Superior temporal gyrus (tissue), 1 donor: ENCODE results near the gene MTG2.

Experiments
- DNase-seq: peaks from one replicate; pipeline ENCODE4 v3.0.0-alpha.2; 2016; ENCODE audit errors: extremely low spot score

MTG2 gene

DNA sequence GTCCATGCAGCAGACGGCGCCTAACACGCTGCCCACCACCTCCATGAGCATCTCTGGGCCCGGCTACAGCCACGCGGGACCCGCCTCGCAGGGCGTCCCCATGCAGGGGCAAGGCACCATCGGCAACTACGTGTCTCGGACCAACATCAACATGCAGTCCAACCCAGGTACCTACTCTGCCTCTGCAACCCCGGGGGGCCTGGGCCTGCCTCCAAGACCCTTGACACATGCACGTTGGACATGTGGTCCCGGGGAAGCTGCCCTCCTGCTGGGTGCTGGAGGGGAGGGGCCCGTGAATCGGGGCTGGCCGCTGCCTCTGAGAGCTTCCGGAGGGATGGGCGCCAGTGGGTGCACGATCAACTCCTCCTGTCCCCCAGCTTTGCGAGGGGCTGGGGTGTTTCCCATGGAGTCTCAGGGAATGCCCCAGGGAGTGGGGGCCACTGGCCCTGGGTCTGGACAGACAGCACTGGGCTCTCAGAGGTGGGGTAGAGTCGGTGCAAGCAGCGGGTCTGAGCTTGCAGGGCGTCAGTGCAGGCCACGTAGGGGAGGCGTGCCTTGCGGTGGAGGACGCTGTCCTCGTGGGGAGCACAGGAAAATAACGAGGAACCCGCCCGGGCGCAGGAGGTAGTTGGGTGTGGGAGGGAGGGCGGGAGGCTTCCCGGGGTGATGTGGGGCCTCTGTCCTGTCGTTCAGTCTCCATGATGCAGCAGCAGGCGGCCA lies 19.9 kb upstream of the MTG2 start:
- no peak for DNase-seq

DNA sequence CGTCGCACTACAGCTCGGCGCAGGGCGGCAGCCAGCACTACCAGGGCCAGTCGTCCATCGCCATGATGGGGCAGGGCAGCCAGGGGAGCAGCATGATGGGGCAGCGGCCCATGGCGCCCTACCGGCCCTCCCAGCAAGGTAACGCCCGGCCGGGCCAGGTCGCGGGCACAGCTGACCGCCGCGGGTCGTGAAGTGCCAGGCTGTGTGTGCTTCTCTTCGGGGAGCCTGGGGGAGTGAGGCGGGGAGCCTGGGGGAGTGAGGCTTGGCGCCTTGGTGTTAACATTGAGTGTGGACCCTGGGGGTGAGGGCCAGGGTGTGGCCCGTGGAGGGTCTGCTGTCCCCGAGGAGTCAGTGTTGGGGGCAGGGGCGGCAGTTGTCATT lies 19.4 kb upstream of the MTG2 start:
- DNase-seq = no peak

DNA sequence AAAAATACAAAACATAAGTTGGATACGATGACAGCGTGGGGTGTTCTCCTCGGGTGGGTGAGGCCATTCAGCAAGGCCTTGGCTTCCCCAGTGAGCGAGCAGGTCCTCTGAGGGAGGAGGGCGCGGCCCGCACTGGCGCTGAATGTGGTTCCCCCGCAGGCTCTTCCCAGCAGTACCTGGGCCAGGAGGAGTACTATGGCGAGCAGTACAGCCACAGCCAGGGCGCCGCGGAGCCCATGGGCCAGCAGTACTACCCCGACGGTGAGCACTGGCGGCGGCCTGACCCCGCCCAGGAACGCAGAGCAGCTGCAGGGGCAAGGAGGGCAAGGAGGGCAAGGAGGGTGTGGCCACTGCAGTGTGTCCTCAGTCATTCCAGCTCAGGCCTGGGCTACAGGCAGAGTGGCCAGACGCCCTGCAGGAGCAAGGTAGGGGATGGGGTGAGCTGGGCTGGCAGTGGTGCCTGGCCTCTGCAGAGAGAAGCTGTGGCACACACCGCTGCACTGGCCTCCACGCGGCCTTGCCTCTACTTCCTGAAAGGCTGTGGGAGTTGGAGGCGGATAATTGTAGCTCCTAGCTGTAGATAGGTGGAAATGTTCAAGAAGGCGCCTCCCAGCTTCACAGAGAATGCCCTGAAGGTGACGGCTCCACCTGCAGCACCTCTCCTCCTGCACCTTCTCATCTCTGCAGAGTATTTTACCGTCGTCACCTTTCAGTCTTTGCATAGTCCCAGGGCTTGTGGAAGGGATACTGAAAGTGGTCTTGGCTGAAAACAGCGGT lies 18.7 kb upstream of the MTG2 start:
- DNase-seq = no peak

DNA sequence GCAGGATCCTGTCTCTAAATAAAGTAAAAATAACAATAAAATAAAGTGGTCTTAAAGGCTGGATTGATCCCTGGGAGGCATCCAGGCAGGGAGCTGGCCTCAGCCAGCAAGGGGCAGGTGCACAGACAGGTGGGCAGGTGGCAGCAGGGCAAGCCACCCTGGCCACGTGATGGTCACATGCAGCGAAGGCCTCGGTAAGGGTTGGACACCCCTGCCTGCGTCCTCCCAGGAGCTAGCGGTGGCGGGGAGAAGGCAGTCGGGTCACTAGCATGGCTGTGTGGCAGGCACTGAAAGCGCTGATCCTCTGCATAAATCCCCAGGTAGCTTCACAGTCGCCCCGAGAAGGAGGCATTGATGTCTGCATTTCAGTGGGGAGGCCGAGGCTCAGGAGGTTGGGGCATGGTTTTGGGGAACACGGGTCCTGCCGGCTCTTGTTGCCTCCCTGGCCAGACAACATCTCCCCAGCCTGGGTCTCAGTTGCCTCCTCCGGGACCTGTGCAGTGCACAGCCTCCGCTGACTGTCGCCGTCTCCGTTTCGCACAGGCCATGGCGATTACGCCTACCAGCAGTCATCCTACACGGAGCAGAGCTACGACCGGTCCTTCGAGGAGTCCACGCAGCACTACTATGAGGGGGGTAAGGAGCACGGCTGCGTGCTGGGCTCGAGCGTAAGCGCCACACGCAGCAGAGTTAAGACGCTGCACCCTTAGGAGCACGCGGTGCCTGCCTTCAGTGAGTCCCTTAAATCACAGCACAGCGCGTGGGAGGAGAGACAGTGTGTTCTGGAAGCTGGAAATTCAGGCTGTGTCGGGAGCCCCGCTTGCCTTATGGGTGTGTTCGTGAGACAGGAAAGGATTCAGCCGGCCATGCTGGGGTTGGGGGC lies 17.7 kb upstream of the MTG2 start:
- no peak for DNase-seq

DNA sequence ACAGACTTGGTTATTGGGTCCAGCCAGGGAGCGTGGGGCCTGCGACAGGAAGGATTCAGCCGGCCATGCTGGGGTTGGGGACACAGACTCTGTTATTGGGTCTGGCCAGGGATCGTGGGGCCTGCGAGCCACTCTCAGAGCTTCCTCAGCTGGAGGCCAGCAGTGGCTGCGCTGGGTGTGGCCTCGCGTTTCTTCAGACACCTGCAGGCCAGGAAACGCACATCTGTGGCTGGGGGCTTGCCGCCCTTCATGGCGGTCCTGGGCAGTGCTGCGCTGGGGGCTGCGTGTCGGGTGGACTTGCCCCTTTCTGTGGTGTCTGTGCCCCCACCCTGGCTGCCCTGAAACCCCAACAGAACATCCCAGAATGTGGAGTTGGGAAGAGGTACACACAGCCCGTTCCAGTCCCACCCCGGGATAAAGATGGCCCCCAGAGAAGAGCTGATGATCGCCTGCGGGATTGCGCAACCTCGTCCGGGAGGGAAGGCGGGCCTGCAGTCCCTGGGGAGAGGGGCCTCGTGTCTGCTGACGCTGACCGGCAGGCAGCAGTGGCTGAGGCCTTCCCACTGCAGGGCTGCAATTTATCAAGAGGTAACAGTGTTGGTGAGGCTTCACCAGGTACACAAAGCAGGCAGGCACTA lies 16.9 kb upstream of the MTG2 start:
- DNase-seq = no peak

- no peak for DNase-seq
These were observed 15.4 kb upstream of the MTG2 start for GRCh38 chr20:62167474-62167873.

DNA sequence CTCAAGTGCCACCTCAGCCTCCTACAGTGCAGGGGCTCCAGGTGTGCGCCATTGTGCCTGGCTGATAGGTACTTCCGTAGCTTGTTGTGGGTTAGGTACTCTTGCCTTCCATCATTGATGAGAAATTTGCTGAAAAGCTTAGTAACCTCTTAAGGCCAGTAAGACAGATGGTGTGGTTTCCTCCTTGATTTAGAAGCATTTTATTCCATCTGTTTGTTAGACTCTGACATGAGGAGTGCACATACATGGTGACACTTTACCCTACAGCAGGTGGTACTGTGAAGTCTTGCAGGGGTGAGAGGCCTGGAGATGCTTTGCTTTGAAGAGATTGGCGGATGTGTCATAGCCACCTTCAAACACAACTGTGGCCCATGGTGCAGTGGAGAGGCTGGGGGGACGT lies 14.8 kb upstream of the MTG2 start:
- DNase-seq = no peak

DNA sequence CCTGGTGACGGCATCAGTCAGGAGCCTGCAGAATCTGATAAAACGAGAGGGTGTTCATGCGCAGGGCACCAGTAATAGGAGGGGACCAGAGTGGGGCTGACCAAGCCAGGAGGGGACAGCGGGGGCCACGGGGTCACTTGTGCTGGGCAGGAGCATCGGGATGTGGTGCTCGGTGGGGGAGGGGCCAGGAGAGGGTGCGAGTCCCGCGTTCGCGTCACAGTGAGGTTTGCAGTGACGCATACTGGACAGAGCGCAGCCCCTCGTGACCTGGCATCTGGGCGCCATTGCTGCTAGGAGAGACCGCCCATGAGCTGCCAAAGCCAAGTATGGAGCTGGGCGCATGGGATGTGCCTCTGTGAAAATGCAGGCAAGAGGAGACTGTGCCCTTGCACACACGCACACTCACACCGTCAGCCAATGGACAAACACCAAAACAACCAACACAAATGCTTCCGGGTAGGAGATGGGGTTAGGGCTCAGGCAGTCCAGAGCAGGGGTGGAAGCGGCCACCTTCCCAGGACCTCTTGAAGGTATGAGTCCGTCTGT lies 13.9 kb upstream of the MTG2 start:
- DNase-seq = no peak

GRCh38 chr20:62170536-62170935 lies 12.3 kb upstream of the MTG2 start:
- no peak for DNase-seq

DNA sequence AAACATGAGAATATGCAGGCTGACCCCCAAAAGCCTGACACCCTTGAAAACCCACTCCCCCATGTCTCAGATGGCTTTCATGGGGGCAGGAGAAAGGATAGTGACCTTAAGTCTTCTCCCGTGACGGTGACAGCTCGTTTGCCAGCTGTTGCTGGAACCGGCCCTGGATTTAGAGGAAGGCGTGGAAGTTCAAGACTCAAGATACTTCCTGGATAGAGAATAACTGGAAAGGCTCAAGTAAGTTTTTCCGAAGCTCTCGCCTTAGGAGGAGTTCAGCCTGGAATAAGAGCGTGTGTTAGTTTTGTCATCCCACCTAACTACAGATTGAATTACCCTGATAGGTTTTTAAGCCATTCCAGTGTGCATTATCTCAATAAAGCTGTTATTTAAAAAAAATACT lies 11.6 kb upstream of the MTG2 start:
- DNase-seq = no peak

DNA sequence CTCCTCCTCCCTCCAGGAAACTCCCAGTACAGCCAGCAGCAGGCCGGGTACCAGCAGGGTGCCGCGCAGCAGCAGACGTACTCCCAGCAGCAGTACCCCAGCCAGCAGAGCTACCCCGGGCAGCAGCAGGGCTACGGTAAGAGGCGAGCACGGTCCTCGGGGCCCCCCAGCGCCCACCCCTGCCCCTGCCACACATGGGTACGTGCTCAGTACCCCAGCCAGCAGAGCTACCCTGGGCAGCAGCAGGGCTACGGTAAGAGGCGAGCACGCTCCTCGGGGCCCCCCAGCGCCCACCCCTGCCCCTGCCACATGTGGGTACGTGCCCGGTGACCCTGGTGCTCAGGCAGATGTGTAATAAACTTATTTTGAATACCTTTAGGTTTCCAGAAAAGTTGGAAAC lies 10.2 kb upstream of the MTG2 start:
- DNase-seq = no peak

GRCh38 chr20:62174021-62174804 lies 8.6 kb upstream of the MTG2 start:
- no peak for DNase-seq

- DNase-seq = no peak
These were observed 7.8 kb upstream of the MTG2 start for GRCh38 chr20:62174870-62175624.

DNA sequence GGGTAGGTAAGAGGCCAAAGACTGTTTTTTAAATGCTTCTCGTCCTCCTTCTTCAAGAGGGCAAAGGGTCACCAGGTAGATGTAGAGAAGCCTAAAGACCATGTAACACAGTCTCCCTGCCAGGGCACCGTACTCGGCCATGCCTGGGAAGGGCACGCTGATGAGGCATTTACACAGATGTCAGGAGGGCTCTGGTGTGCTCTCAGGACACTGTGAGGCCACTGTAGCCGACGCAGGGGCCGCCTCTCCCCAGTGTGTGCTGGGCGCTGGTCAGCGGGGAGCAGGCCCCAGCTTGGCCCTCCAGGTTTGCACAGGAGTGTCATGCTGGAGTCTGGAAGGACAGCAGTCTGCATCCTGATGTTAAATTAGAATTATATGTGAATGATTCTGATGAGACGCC lies 7.1 kb upstream of the MTG2 start:
- DNase-seq = no peak

DNA sequence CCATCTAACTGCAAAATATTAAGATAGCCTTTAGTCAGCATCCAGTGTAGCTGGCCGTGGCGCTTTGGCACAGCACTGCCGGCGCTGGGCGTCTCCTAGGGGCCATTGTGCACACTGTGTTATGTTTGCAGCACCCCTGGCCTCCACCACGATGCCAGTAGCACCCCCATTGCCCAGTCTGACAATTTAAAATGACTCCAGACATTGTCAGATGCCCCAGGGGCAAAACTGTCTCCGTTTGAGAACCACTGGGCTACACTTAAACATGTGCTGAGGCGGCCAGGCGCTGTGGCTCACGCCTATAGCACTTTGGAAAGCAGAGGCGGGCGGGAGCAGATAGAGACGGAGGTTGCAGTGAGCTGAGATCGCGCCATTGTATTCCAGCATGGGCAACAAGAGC lies 6.0 kb upstream of the MTG2 start:
- DNase-seq = no peak

DNA sequence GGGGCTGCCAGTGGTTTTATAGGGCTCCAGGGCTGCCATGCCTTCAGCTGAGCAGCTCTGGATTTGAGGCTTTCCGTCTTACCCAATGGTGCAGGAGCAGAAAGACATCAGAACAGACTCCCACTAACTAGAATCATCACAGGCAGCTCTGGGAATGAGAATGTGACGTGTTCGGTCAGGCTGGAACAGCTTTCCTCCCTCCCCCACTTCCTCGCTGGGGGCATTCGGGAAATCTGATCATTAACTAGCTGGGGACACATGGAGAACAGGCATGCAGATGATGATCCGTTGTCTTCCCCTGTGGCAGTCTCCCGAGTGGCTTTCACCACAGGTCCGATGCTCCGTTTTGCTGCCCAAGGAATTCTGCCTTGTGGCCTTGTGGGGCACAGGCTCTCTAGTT lies 5.5 kb upstream of the MTG2 start:
- DNase-seq = no peak

DNA sequence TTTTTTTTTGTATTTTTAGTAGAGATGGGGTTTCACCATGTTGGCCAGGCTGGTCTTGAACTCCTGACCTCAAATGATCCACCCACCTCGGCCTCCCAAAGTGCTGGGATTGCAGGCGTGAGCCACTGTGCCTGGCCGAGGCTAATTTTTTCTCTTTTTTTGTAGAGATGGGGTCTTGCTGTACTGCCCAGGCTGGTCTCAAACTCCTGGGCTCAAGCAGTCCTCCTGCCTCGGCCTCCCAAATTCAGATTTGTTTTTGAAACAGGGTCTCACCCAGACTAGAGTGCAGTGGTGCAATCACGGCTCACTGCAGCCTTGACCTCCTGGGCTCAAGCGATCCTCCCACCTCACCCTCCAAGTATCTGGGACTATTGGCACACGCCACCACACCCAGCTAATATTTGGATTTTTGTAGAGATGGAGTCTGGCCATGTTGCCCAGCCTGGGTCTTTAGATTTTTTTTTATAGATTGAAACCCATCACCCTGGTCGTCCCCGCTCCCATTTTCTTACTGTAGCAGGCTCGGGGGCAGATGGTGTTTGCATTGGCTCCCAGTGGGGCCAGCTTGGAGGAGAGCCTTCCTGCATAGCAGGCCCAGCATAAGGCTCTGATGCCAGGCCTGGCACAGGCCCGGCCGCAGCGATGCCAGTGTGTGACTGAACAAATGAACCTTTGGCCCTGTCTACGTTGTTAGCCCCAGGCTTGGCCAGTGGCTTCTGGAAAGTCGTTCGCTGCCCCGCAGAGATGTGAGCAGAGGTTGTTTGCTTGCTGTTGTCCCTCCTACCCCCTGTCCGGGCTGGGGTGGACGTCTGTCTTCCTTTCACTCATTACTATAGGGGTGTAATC lies 4.3 kb upstream of the MTG2 start:
- DNase-seq = no peak

DNA sequence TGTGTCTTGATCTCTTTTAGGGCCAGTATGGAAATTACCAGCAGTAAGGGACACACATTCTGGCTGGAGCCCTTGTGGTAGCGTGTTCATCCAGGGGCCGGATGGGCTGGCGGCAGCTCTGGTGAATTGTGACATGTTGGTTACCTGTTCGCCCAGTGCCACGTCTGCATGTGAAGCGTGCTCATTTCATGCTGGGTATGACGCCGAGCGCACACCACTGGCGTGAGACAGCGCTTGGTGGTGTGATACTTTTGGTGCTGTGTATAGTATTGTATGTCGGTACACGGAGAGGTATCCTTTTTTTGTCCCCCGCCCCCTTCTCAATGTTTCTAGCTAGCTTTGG lies 3.7 kb upstream of the MTG2 start:
- no peak for DNase-seq

DNA sequence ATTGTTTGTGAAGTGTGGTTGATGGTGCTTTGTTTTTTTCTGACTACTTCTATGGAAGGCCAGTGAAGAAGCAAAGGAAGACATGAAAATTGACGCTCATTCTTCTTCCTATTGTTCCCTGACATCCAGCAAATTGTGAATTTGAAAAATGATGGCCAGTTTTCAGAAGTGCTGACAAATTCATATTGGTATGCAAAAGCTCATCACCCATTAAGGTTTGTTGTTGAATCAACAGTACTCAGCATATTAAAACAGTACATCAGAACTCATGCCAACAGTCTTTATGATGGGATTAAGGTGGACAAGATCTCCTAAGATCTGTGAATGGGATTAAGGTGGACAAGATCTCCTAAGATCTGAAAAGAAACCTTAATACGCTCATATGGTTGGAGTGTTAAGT lies 1.0 kb upstream of the MTG2 start:
- peak; percentile 10 for DNase-seq
